Left kidney (tissue), 8 donors: ENCODE results near the gene ARHGAP25. TPM values are rescaled to one million over a fixed set of nuclear protein-coding genes. Genes with fewer than 3 reads are reported as not detected.
A peak's percentile ranks its signal among the peaks of the same experiment; 100 is the strongest.

Source experiments
- DNase-seq: peaks from one replicate; pipeline ENCODE4 v3.0.0-alpha.2; 2013
- long read RNA-seq, 8 donors: transcript quantifications; one replicate each; lab custom pipeline, GENCODE V29; 2026
- polyA plus RNA-seq: library from polyadenylated mRNA; unstranded; fragments of 120-200 nt; gene quantifications from one replicate; pipeline ENCODE4 v1.2.1, GENCODE V29; 2013; ENCODE audit not compliant: insufficient read length

The ARHGAP25 gene, protein sequence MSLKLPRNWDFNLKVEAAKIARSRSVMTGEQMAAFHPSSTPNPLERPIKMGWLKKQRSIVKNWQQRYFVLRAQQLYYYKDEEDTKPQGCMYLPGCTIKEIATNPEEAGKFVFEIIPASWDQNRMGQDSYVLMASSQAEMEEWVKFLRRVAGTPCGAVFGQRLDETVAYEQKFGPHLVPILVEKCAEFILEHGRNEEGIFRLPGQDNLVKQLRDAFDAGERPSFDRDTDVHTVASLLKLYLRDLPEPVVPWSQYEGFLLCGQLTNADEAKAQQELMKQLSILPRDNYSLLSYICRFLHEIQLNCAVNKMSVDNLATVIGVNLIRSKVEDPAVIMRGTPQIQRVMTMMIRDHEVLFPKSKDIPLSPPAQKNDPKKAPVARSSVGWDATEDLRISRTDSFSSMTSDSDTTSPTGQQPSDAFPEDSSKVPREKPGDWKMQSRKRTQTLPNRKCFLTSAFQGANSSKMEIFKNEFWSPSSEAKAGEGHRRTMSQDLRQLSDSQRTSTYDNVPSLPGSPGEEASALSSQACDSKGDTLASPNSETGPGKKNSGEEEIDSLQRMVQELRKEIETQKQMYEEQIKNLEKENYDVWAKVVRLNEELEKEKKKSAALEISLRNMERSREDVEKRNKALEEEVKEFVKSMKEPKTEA
- 6.8 TPM for polyA plus RNA-seq
- long read RNA-seq, donor 1, result 0 reads
- long read RNA-seq, donor 2, partial matches to known transcripts, result 0 of 1 reads
- long read RNA-seq, donor 2, other reads (novel, unspliced or antisense), result 0 of 1 reads
- long read RNA-seq, donor 3, partial matches to known transcripts, result 0 of 1 reads
- long read RNA-seq, donor 3, other reads (novel, unspliced or antisense), result 0 of 1 reads
- long read RNA-seq, donor 4, result 0 reads
- long read RNA-seq, donor 5, partial matches to known transcripts, result 0 of 4 reads
- long read RNA-seq, donor 5, other reads (novel, unspliced or antisense), result 0 of 4 reads
- long read RNA-seq, donor 6, partial matches to known transcripts, result 0 of 2 reads
- long read RNA-seq, donor 6, other reads (novel, unspliced or antisense), result 0 of 2 reads
- long read RNA-seq, donor 7, partial matches to known transcripts, result 0 of 2 reads
- long read RNA-seq, donor 7, other reads (novel, unspliced or antisense), result 0 of 2 reads
- long read RNA-seq, donor 8, result 0 reads

DNA sequence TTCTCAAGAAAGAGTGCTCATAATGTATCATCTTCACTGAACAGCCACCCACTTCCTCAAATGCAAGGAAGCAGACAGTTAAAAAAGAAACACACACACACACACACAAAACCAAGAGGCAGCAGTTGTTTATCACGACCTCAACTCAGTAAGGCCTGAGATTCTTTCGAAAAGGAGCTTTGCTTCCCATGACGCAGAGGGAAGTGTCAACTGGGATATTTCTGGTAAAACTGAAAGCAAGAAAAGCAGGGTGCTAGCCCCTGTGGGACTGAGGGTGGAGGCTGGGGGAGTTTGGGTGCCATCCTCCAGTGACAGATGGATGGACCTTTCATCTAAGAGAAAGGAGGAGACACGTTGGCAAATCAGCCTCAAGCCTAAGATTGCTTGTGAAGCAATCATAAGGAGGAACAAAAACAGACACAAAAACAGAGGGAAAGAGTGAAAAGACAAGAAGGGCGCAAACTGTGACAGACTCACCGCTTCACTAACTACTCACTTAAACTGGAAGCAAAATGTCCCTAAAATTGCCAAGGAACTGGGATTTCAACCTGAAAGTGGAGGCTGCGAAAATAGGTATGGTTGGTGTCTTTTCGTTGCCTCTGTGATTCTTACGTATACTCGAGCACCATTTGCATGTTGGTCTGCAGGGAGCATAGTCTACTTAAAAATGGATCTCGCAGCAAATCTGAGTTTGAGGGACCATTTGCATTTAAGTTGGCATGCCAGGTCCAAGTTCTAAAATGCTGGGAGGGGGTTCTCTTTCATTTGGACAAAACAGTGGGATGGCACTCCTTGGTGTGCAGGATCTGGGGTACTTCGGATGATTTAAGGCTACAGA, at the start of gene ARHGAP25:
Gene ARHGAP25 (plus strand): TSS at position 124 of the 838 bp plus-strand sequence. CDS start 389 bp downstream, at position 513.
- DNase-seq, result no peak

DNA sequence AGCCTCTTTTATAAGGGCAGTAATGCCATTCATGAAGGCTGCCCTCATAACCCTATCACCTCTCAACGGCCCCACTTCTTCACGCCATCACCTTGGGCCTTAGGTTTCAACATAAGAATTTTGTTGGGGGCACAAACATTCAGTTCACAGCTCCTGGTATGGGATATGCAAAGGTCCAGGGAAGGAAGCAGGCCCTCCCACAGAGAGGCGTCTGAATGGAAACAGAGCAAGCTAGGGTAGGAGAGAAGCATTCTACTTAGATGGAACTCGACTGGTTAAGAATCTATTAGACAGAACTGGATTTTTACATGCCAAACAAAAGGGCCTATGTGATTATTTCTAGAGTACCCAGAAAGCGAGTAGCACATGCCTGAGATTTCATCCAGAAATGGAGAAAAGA, 48.4 kb upstream of the ARHGAP25 start:
- DNase-seq, result no peak

DNA sequence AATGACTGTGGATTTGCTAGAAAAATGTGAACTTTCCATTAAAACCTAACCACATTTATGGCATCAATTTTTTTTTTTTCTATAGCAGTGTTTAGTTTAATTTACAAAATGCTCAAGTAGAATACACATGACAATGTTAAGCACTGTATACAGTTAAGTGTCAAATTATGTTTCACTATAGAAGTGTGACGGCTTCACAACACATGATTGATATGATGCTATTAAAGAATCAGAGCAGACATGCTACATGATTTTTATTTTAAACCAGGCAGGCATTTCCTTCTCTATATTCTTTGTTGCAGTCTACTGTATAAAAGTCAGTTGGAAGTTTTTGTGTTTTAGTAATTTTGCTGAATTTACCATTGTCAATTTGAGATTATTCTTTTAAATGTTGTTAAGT, 47.6 kb upstream of the ARHGAP25 start:
- DNase-seq, result no peak

DNA sequence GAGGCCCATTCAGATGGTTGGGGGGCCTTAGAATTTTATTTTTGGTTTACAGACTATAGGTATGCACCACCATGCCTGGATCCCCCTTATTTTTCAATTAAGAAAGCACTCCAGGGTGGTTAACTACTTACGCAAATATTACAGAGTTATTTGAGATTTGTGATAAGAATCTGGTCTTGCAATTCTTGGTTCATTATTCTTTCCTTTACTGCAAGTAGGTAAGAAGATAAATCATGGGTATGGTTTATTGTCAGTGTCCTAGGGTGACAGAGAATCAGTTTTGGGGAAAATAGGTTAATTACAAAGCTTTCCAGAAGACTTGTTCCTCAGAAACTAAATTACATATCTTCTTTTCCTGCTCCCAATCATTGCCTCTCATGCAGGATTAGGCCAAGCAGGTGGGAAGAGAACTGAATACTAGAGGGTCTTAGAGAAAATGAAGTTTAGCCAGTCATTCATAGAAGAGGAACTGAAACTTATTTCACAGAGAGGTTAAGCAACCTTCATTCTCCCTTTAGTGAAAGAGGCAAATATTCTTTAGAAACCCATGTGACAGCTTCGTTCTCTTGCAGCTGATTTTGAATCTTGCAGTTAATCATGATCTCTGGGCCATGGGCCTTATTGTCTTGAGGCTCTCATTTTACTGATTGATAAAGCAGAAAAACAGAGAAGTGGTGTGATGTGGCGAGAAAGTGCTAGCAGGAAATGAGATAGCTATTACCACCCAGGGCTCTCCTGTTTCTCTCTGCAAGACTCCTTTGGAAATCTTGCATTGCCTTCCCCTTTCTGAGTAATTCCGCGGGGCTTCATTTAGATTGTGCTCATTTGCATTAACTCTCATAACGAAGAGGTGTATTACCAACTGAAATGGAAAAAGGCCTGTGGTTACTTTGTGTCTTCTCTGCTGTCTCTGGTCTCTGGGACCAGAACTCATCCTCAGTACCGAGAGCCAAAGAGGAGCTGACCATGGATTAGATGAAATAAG, 44.8 kb upstream of the ARHGAP25 start:
- DNase-seq, result no peak

DNA sequence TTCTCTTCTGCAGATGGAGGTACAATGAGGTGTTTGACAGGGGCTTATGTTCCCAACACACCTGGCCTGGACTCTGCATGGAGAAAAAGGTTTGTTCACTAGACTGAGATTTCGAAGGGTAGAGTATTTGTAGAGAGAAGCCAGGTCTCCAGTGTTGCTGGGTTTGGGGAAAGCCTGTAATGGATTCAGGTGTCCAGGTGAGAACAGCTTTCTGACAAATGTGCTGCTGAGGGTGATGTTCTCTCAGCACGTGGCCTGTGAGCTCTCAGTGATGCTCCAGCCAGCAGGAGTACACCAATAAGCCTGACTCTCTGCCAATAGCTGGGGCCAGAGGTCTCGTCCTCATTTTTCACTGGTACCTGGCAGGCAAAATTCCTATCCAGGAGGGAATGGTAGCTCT, 43.8 kb upstream of the ARHGAP25 start:
- no peak for DNase-seq

DNA sequence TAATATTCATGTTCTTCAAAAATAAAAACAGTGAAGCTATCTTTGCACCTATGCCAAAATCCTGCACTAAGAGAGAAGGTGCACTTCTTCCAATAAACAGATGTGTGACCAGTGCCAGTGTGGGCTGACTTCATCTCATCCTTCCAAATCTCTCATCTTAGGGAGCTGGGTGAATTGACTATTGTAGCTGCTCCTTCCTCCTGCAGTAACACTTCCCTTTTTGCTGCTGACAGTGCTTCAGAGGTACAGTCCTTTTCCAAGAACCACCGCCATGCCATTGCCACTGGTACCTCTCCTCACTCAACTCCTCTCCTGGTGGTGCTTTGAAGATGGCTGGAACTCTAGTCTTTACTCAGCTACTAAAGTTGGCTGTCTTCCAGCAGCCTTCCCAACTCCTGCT, 42.1 kb upstream of the ARHGAP25 start:
- DNase-seq, result no peak

DNA sequence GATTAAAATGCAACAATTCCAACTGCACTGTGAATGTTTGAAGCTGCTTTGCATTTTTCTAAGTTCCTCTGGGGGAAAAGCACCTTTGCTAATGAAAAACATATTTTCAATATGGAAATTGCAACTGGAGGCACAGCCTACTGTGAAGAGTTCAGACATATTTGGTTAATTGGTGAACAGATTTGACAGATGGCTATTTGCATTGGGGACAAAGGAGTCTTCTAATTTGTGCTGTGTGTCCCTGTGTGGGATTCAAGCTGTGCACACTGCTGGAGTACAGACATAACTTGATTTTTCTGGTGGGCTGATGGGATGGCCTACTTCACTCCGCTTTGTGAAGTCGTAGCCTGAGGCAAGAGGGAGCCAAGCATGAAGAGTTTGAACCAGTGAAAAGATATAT, 40.7 kb upstream of the ARHGAP25 start:
- no peak for DNase-seq

DNA sequence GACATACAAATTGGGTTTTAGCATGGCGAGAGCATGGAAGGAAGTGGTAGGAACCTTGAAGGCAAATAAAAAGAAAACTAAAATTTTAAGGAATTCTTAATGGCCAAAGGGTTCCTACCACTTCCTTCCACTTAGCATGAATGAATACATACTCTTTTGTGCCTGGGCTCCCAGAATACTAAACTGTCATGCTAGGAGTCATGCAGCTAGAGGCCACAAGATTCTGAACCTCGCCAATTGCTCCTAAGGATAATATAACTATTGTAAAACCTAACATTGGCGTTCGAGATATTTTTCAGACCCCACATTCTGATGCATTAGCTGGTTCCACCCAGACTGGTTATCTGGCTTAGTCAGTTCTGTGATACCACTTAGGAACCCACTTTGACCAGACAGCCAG, 38.6 kb upstream of the ARHGAP25 start:
- no peak for DNase-seq

DNA sequence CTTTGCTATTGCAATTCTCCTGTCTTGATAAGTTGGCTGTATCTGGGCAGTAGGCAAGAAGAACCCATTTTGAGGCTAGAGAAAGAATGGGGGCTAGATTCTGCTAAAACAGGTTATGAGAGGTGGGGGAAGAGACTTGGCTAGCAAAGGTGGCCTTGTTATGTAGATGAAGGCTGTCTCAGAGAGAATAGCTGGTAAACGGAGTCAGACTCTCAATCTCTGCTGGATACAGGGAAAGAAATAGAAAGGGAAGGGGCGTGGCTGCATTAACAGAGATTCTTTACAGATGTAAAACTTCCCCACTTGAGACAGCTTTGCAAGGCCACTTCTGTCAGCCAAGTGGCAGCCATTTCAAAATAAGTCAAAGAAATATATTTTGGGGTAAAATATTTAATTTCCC, 38.1 kb upstream of the ARHGAP25 start:
- no peak for DNase-seq

DNA sequence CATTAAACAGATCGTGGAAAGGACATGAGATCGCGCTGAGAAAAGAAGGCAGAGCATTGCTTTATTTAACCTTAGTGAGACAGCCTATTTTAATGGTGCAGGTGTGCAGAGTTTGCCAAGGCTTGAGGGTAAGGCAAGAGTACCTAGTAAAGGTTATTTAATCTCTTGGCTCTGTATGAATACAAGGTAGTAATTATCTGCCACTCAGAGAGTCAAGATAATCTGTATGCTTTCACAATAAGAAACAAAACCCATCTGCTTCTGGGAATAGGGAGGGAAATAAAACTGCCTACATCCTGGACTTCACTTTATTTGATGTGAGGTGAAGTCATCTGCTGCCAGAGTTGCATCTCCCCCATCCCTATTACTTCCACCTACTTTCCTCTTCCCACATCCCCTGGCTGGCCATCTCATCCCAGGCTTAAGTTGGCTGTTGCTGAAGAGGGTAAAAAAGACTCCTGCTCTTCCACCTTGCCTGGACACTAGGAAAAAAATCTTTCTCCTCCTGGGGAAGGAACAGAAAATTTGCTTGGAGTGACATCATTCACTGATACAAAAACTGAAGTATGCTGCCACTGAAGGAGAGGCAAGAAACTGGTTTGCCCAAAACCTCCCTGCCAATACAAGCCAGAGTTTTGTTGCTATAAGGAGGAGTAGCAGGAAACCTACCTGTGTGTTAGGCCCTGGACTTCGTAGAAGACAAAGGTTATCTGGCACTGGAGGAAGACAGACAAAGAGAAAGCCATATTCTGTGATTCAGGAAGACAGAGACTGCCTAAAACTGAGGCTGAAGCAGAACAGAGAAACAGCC, 35.8 kb upstream of the ARHGAP25 start:
- no peak for DNase-seq

DNA sequence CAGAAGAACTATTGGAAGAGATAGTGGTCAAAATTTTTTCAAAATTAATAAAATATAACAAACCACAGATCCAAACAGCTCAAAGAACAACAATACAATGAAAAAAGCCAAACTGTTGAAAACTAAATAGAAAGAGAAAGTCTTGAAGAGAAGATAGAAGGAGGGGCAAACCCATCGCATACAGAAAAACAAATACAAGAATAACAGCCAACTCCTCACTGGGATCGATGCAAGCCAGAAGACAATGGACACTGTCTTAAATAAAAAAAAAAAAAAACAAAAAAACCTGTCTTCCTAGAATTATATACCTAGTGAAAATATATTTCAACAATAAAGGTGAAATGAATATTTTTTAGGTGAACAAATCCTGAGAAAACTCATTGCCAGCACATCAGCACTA, 34.1 kb upstream of the ARHGAP25 start:
- DNase-seq, result no peak

DNA sequence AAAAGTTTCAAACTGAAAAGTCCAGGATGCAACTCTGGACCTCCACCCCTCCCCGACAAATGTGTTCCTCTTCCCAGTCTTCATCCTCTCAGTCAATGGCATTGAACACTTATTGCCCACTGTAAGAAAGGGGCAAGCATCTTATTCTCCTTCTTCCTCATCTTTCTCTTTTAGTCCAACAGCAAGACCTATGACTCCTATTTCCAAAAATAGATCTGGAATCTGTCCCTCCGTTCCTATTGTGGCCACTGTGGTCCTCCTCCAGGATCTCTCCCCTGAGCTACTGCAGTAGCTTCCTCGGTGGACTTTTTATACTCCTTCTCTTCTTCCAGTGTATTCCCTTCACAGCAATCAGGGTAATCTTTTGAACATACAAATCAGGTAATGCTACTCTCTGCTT, 28.0 kb upstream of the ARHGAP25 start:
- no peak for DNase-seq

DNA sequence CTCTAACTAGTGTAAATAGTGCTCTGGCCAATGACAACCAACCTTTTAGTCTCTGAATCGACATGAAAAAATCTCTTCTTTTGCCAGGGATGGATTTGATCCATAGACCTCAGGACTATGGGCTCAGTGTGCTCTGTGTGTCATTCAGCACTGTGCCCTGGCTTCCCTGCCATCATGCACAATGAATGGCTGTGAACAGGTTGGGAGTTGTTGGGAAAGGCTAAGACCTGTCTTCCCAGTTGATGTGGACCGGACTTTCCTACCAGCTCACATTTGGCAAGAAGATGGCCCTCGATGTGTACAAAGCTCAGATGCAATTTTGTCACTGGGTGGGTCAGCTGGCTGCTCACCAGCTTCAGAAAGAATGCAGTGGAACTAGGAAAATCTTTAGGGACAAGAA, 26.0 kb upstream of the ARHGAP25 start:
- no peak for DNase-seq

DNA sequence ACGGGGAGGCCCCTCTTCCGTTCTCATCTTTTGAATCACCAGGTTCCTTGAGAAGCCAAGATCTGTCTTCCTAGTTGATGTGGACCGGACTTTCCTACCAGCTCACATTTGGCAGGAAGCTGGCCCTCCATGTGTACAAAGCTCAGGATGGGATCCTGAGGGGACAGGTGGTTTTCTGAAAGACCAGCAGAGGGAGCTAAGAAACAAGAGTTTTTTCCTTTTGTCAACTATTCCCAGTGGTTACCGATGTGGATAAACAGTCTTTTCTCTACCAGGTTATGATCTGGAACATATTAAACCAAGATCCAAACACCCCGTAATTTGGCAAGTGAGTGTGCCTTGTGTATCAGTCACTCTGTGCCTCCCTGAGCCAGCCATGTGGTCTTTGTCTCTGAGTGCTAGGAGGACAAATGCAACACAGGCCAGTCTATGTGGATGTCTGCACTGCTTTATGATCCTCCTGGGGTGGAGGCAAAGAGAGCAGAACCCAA, 25.1 kb upstream of the ARHGAP25 start:
- DNase-seq, result peak; percentile 34

DNA sequence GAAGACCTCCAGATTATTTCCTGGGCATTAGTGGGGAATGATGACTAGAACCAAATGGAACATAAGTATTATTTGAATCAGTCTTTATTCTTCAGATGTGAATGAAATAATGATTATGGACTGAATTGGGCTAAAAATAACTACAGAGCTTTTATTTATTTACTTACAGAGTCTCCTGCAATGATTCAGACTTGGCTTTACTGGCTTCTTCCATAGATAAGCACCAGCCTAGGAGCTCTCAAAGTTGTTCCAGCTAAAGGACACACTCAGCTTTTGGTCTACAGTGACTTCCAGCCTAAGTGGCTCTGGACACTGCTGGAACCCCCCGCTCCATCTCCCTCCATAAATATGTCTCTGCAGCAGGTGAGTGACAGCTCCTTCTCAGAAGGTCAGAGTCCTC, 24.3 kb upstream of the ARHGAP25 start:
- DNase-seq, result no peak

DNA sequence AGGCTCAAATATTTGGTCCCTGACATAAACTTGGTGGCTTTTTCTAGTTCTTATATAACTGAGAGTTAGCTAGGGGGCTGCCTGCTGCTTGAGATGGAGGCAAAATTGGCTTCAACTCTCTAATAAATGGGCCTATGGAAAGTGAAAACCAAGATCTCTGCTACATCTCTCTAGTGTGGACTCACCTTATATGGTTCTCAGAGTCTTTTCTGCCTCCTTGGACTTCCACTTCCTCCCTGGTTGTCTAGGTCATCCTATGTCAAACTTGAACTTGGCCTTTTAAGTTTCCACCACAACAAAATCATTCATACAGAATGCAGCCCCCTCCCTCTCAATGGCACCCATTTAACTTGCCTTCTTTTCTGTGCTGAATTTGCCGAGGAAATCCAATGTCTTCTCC, 23.9 kb upstream of the ARHGAP25 start:
- no peak for DNase-seq

DNA sequence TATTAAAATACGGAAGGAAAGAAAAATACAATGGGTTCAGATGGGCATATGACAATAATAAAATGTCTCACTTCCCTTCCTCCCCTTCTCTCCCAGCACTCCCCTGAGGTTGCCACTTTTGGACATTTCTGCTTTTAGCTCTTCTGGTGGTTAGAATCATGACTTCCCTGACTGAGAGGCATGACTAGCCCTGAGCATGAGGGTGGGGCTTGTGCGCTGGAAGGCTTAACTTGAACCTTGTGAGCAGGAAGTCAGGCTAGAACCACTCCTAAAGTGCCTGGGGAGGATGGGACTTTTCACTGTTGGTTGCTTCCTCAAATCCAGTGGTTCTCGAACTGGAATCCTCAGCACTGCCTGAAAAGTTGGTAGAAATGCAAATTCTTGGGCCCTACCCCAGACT, 19.7 kb upstream of the ARHGAP25 start:
- no peak for DNase-seq

DNA sequence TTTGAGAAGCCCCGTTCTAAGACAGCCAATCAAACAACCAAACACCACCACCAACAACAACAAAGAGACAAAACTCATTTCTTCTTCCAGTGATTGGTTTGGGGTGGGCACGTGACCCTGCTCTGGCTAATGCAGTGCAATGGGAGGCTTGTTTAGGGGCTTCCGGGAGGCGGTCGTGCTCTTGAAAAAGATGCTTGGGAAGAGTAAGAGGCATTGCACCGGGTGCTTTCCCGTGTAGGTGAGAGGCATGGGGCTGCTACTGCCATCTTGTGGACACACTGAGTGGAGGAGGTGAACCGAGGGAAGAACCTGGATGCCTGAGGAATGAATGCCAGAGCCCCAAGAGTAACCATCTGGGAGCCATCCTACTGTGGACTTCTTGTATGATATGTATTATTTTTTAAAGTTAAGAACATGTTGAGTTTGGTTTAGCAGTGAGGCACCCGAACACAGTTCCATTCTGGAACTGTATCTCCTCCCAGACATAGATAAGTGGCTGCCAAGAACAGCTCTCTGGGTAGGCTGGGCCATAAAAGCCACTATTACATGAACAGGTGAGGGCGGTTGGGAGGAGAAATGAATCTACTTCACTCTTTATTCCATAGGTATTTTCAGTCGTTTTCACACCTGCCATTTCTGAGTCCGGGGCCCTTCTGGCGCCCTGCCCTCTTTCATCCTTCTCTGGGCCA, 19.1 kb upstream of the ARHGAP25 start:
- peak; percentile 33 for DNase-seq
